DOHH2 (cell line): ENCODE measurements around the gene TAF1A.

Source experiments
- H3F3A ChIP-seq: fragments of 200-600 bp; sonication (generic), shearing (Covaris generic); 2 replicates; pipeline ENCODE4 v1.6.0; 2016; ENCODE audit warnings: antibody characterized with exemption, mild to moderate bottlenecking; ENCODE audit not compliant: control insufficient read depth, insufficient read depth
- H3K27ac ChIP-seq: fragments of 200-600 bp; sonication (generic); 2 replicates; pipeline ENCODE4 v1.5.1; 2014; ENCODE audit warnings: low read depth, mild to moderate bottlenecking, low read length, moderate library complexity
- H3K27me3 ChIP-seq: fragments of 200-600 bp; sonication (generic); 2 replicates; pipeline ENCODE4 v1.6.1; 2014; ENCODE audit warnings: mild to moderate bottlenecking, low read length, mixed read lengths; ENCODE audit not compliant: control insufficient read depth
- H3K36me3 ChIP-seq: fragments of 200-600 bp; sonication (generic); 2 replicates; pipeline ENCODE4 v1.6.1; 2014; ENCODE audit warnings: mild to moderate bottlenecking, low read length, moderate library complexity, mixed read lengths; ENCODE audit not compliant: control insufficient read depth
- H3K4me1 ChIP-seq: fragments of 200-600 bp; sonication (generic); 2 replicates; pipeline ENCODE4 v1.6.1; 2014; ENCODE audit warnings: mild to moderate bottlenecking, low read length, mixed read lengths; ENCODE audit not compliant: control insufficient read depth
- H3K4me2 ChIP-seq: fragments of 200-600 bp; sonication (generic); 2 replicates; pipeline ENCODE4 v1.6.0; 2014; ENCODE audit warnings: mild to moderate bottlenecking, low read length, moderate library complexity
- H3K4me3 ChIP-seq: fragments of 200-600 bp; sonication (generic); 2 replicates; pipeline ENCODE4 v1.5.1; 2014; ENCODE audit warnings: mild to moderate bottlenecking, low read length, mixed read lengths
- H3K79me2 ChIP-seq: fragments of 200-600 bp; sonication (generic); 2 replicates; pipeline ENCODE4 v1.6.1; 2014; ENCODE audit warnings: mild to moderate bottlenecking, low read length, mixed read lengths; ENCODE audit not compliant: control insufficient read depth
- H3K9me2 ChIP-seq: fragments of 200-600 bp; sonication (generic); replicated peaks from 2 replicates; pipeline ENCODE4 v1.6.1; 2014; ENCODE audit warnings: mild to moderate bottlenecking, low read length, mixed read lengths; ENCODE audit not compliant: control insufficient read depth
- H3K9me3 ChIP-seq: fragments of 200-600 bp; sonication (generic); 2 replicates; pipeline ENCODE4 v1.6.1; 2014; ENCODE audit warnings: antibody characterized with exemption, low read length, mixed read lengths; ENCODE audit not compliant: control insufficient read depth, insufficient read depth
- H4K20me1 ChIP-seq: fragments of 200-600 bp; sonication (generic); 2 replicates; pipeline ENCODE4 v1.6.0; 2014; ENCODE audit warnings: low read depth, mild to moderate bottlenecking, antibody characterized with exemption, low read length, moderate library complexity; ENCODE audit not compliant: control insufficient read depth, insufficient read depth
- CTCF ChIP-seq: fragments of 200-600 bp; sonication (generic); IDR thresholded peaks from one replicate; pipeline ENCODE4 v1.5.1; 2014; ENCODE audit warnings: antibody characterized with exemption, mild to moderate bottlenecking, low read depth, low read length; ENCODE audit not compliant: poor library complexity, severe bottlenecking
- EZH2phosphoT487 ChIP-seq: fragments of 200-600 bp; sonication (generic); IDR thresholded peaks from 2 replicates; pipeline ENCODE4 v1.6.1; 2017; ENCODE audit warnings: borderline replicate concordance, mild to moderate bottlenecking, antibody characterized with exemption, low read length, moderate library complexity, mixed read lengths

The TAF1A gene

GRCh38 chr1:222525951-222526350 is 63.8 kb downstream of the TAF1A start:
- no peak overlapping the region for H3K4me3 ChIP-seq
- no peaks in the 10 kb centered on the region for H4K20me1 ChIP-seq
- H3K36me3 ChIP-seq: no peaks in the 10 kb centered on the region
- H3K9me3 ChIP-seq: no peaks in the 10 kb centered on the region
- no peaks in the 10 kb centered on the region for H3F3A ChIP-seq
- H3K9me2 ChIP-seq: no peaks in the 10 kb centered on the region
- no peak overlapping the region for H3K27ac ChIP-seq
- peaks cover 1% of the 10 kb centered on the region; the same call in 1 of the 2 replicates for H3K4me1 ChIP-seq
- H3K4me2 ChIP-seq: no peak overlapping the region
- no peaks in the 10 kb centered on the region for H3K79me2 ChIP-seq
- TF ChIP-seq CTCF: no peak
- TF ChIP-seq EZH2phosphoT487: no peak
- H3K27me3 ChIP-seq: no peaks in the 10 kb centered on the region; the same call in 1 of the 2 replicates

- Histone ChIP-seq H3F3A (no peaks in the 10 kb centered on the region), H3K9me3 (no peaks in the 10 kb centered on the region), H3K27ac (no peak overlapping the region), H3K79me2 (no peaks in the 10 kb centered on the region), H3K9me2 (no peaks in the 10 kb centered on the region), H3K4me2 (no peak overlapping the region), H3K27me3 (no peaks in the 10 kb centered on the region), H4K20me1 (no peaks in the 10 kb centered on the region), H3K4me1 (peaks cover 5% of the 10 kb centered on the region; the same call in 1 of the 2 replicates), H3K36me3 (no peaks in the 10 kb centered on the region), H3K4me3 (no peak overlapping the region)
- TF ChIP-seq EZH2phosphoT487 (no peak), CTCF (no peak)
Measured at GRCh38 chr1:222523852-222524251, 65.9 kb downstream of the TAF1A start.

- no peak for TF ChIP-seq EZH2phosphoT487
- TF ChIP-seq CTCF: no peak
- H3K9me3 ChIP-seq: no peaks in the 10 kb centered on the region
- H3K36me3 ChIP-seq: no peaks in the 10 kb centered on the region
- no peak overlapping the region for H3K4me3 ChIP-seq
- H3K79me2 ChIP-seq: no peaks in the 10 kb centered on the region
- H3K27me3 ChIP-seq: no peaks in the 10 kb centered on the region
- no peak overlapping the region for H3K27ac ChIP-seq
- peaks cover 5% of the 10 kb centered on the region; the same call in 1 of the 2 replicates for H3K4me1 ChIP-seq
- no peaks in the 10 kb centered on the region for H4K20me1 ChIP-seq
- H3K9me2 ChIP-seq: no peaks in the 10 kb centered on the region
- H3K4me2 ChIP-seq: no peak overlapping the region
- H3F3A ChIP-seq: no peaks in the 10 kb centered on the region
Measured at GRCh38 chr1:222522105-222522915, 67.4 kb downstream of the TAF1A start.
